Activated CD8-positive, alpha-beta memory T cell treated with anti-CD3 and anti-CD28 coated beads for 24 hours (primary cell): ENCODE measurements around the gene SLC7A8.

ENCODE experiments used
- DNase-seq: peaks from one replicate; pipeline ENCODE4 v3.0.0-alpha.2; 2020

Gene SLC7A8

GRCh38 chr14:23182372-23183157 is 895 bp downstream of the SLC7A8 start:
- peak; percentile 71 for DNase-seq

- no peak for DNase-seq
Observed at GRCh38 chr14:23181946-23182345, 1.5 kb downstream of the SLC7A8 start.

DNA sequence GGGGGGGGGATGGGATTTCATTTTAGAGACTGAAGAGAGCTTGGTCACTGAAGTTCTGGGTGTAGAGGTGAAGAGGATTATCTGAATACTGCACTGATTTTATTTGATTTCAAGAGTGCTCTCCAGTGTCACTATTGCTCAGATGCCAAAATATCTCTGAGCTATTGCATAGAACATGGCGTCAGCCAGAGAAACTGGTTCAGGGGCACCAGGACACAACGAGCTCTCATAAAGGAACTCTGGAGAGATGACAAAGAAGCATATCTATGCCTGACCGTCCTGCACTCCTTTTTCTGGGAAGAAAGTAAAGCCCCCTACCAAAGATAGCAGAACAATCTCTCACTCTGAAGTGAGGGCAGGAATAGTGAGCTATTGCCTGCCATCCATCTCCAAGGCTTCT is 2.0 kb downstream of the SLC7A8 start:
- DNase-seq: no peak

DNA sequence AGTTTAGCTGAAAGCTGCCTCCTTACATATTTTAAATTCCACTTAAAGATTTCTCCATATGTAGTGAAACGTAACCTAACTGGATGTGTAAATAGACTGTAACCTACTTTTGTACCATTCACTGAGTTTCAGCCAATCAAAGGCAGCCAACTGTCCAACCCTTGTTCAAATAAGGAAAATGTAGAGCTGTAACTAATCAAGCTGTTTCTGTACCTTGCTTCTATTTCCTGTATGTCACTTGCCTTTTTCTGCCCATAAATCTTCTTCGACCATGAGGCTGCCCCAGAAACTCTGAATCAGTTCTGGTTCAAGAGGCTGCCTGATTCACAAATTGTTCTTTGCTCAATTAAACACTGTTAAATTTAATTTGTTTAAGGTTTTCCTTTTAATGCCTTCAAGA is 6.3 kb downstream of the SLC7A8 start:
- no peak for DNase-seq

GRCh38 chr14:23175823-23176222 is 7.6 kb downstream of the SLC7A8 start:
- no peak for DNase-seq

DNA sequence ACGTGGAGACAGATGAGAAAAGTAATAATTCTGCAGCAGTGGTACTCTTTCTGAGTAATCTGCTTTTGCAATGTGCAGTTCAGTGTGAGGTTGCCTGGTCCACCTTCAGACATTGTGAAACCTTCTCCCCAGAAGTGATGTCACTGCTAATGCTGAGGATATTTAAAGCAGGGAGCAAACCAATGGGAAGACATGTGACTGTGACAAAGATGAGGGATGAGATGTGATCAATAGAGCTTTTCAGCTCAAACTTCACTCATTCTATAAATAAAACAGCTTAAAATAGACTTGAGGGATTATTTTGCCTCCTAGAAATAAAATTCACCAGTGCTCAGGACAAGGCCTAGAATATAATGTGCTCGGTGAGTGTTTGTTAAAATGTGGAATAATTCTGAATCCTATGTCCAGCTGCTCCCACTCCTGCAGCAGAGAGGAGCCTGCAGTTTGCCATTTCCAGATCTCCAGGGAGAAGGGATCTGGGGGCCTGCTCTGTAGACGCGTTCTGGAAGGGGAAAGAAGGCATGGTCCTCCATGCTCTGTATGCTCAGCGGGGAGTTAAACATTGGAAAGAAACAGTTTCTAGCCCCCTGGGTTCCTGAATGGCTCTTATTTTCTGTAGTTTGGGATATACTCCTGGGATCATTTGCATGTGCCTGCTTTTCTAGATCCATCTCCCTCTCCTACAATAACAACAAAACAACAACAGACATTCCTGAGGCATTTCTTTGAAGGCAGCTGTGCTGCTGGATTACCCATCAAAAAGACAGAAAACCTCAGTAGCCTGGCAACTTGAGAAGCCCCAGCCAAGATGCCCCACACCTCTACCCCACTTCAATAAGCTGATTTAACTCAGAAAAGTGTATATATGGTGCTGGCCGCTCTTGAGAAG is 8.9 kb downstream of the SLC7A8 start:
- no peak for DNase-seq

DNA sequence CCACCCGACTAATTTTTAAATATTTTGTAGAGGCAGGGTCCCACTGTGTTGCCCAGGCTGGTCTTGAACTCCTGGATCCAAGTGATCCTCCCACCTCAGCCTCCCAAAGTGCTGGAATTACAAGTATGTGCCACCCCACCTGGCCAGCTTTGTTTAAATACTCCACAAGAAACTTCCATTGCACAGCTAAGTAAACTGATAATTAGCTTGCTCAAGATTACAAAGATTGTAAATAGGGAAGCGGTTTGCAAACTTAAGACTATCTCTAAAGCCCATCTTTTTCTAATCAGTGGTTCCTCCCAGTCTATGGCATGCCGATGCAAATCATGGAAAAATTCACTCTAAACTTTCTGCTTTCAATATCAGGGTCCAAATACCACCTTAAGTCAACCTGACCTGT is 9.7 kb downstream of the SLC7A8 start:
- DNase-seq: no peak

DNA sequence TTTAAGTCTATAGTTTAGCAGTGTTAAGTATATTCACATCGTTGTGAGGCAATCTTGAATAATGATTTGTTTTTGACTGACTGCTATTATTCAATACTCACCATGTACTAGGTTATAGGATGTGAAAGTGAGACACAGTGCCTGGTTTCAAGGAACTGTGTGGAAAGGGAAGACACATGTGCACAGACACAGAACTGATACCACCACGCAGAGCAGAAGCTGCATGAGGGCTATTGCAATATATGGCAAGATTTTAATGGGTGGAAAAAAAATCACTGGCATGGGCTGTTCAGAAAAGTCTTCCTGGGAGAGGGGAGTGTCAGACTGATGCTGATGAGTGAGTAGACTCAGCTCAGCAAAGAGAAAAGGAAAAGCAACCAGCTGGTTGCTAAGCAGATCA is 10.4 kb downstream of the SLC7A8 start:
- DNase-seq: no peak

GRCh38 chr14:23172574-23172973 is 10.9 kb downstream of the SLC7A8 start:
- DNase-seq: no peak

DNA sequence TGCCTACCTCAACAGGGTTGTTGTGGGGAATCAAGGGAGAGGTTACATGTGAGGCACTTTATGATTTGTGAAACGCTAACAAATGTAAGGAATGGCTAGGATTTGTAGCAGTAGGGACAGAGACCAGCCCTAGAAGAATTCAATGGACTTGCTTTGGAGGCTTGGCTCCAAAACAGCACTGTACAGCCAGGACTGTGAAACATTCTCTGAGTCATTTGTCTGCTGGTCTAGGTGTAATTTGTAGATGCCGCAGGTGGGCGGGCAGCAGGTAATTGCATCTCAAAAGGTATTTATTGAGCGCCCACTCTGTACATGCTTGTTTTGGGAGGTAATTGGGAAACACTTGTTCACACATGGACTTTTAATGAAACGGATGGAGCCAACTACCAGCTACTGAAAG is 11.4 kb downstream of the SLC7A8 start:
- no peak for DNase-seq

DNA sequence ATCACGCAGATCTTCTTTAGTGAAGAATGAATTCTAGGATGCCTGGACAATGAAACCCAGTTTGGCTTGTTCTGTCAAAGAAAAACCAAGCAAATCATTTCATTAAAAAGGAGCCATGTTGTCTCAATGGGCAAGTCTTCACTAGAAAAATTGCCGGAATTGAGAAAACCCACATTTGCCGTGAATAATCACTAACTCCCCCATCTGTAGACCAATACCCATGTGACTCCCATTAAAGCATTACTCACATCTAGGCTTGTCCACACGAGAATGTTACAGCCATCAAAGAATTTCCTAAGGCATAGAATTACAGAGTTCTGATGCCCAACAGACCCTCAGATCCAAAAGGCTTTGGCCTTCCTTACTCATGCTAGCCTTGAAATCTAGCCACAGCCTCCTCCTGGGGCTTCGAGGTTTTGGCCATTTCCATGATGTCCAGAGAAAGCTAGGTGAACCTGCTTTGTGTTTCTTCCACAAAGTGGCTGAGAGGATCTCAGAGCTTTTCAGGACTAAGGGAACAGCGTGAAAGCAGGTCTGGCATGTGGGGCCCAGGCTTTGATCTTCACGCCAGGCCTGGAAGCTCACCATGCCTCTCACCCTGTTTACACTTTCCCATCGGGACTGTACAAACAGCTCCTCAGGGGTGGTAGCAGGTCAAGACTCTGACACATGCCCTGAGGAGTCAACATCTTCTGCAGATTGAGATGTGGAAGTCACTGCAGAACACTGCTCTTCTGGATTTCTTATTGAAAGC is 12.1 kb downstream of the SLC7A8 start:
- no peak for DNase-seq

- DNase-seq: no peak
Observed at GRCh38 chr14:23169622-23170021, 13.8 kb downstream of the SLC7A8 start.

DNA sequence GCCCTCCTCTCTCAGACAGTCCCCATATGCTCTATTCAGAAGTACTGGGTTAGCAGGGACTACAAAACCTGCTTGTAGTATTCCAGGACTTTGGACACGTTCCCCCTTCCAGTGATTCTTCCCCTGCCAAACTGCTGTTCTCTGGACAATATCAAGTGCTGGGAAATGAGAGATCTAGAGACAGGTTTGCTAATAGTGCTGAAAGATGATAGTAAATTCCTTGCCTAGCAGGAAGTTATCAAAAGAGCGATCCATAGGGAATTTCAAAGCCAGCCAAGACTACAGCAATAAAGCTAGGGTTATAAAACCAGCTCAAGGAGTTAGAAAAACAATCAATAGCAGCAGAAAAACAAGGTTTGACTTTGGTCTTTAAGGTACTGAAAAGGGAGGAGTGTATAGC is 15.2 kb downstream of the SLC7A8 start:
- no peak for DNase-seq

DNA sequence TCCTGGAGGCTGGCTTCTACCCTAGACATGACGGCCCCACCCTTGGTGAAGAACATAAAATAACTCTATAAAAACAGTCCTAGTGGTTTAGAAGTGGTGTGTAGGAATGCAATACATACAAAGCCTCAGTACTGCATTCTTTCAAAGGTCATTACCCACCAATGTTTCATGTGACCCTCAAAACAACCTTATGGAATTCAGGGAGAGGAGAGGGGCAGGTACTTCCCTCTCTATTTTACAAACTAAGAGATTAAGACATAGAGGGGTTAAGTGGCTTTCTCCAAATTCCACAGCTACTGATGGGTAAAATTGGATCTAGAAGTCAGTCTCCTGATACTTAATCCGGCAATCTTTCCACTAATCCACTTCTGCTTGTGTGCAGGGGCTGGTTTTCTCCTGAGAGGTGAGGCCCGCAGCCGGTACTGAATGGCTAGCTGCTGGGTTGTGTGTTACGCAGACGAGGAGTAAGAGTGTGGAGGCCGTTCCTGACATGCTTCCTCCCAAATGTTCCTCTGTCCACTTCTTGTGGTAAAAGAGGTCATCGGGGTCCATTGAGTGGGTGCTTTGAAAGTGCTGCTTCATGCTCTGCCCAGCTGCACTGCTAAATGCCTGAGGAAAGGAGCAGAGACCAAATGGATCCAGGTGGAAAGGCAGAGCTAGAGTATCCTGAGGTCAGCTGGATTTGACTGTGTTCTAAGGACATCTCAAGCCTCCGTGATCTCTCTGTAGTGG is 16.2 kb downstream of the SLC7A8 start:
- no peak for DNase-seq

GRCh38 chr14:23164949-23165348 is 18.5 kb downstream of the SLC7A8 start:
- DNase-seq: no peak

DNA sequence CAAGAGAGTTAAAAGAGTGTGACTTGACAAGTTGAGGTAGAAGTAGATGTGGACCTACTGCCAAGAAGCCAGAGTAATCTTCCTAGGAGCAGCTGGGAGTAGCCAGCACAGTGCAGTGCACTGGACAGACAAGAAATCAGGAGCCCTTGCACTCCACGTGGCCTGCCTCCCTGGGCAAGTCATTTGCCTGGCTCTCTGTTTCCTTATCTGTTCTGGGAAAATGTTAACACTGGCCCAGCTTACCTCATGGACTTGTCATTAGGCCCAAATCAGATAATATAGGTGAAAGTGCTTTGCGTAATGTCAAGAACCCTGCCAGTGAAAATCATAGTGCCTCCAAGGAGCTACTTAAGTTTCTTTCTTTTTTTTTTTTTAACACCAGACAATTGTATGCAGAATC is 19.2 kb downstream of the SLC7A8 start:
- no peak for DNase-seq

GRCh38 chr14:23163830-23164229 is 19.6 kb downstream of the SLC7A8 start:
- DNase-seq: no peak

GRCh38 chr14:23162800-23163199 is 20.7 kb downstream of the SLC7A8 start:
- no peak for DNase-seq

GRCh38 chr14:23162005-23162404 is 21.5 kb downstream of the SLC7A8 start:
- no peak for DNase-seq

DNA sequence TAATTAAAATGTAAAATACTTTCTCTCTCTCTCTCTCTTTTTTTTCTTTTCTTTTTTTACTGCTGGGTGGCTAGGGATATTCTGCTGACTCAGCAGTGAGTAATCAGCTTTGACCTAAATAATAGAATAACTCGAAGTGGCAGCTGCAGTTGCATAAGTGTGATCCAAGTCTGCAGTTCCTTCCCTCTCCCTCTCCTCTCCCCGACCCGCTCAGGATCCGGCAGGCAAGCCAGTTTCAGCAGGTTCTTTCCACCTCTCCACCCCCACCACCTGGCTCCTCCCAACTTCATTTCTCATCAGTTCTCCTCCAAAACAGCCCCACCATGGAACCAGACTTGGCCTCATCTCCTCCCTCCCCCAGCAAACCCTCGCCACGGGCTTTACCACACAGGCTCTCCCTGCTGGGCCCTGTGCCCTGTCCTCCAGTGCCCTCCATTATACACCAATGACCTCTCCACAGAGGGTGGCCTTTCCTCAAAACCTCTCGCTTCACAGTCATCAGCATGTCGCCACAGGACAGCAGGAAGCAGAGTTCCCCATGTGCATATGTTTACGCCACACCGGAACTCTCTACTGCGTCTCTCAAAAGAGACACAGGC is 22.4 kb downstream of the SLC7A8 start:
- DNase-seq: no peak

GRCh38 chr14:23159532-23159931 is 23.9 kb downstream of the SLC7A8 start:
- no peak for DNase-seq

DNA sequence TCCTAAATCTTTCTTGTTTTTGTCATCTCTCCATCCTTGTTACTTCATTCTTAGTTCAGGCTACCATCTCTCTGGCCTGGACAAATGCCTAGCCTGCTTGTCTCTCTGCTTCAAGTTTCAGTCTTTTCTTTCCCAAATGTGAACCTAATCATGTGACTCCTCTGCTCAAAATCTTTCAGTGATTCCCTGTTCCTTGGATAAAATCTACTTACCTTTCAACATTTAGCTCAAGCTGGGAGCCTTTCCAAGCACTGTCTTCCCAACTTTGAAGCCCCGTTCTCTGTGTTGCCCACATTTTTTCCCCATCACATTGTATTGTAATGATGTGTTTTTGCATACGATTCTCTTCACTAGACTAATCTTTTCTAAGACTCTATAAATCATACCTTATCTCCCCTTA is 24.7 kb downstream of the SLC7A8 start:
- DNase-seq: no peak
